Liver (tissue), 9 donors: ENCODE results near the gene GASK1B. TPM values are rescaled to one million over a fixed set of nuclear protein-coding genes. Genes with fewer than 3 reads are reported as not detected.

ENCODE experiments used
- DNase-seq: peaks from one replicate; pipeline ENCODE4 v3.0.0-alpha.2; 2017; ENCODE audit warnings: low spot score
- H3K27ac ChIP-seq, 2 donors: one replicate each; pipeline ENCODE4 v1.7.0; 2013; ENCODE audit warnings: inconsistent platforms in 2 of 2, low read length in 2 of 2, control low read depth in 1 of 2, low read depth in 1 of 2, mild to moderate bottlenecking in 1 of 2
- H3K27me3 ChIP-seq, 4 donors: one replicate each; pipeline versions ENCODE4 v1.6.1 to v1.7.0; 2013; ENCODE audit warnings: low read length in 3 of 4, inconsistent platforms in 1 of 4, mild to moderate bottlenecking in 1 of 4, moderate library complexity in 1 of 4; ENCODE audit not compliant: control insufficient read depth in 4 of 4, insufficient read depth in 4 of 4
- H3K36me3 ChIP-seq, 4 donors: one replicate each; pipeline versions ENCODE4 v1.6.1 to v1.7.0; 2013; ENCODE audit warnings: low read length in 3 of 4, mild to moderate bottlenecking in 3 of 4, low read depth in 1 of 4, moderate library complexity in 1 of 4; ENCODE audit not compliant: control insufficient read depth in 4 of 4, insufficient read depth in 3 of 4
- H3K4me1 ChIP-seq, 4 donors: one replicate each; pipeline versions ENCODE4 v1.6.1 to v1.7.0; 2013; ENCODE audit warnings: low read length in 3 of 4, mild to moderate bottlenecking in 3 of 4, moderate library complexity in 1 of 4; ENCODE audit not compliant: control insufficient read depth in 4 of 4, insufficient read depth in 4 of 4
- H3K4me3 ChIP-seq, 3 donors: one replicate each; pipeline versions ENCODE4 v1.6.1 to v1.7.0; 2013; ENCODE audit warnings: low read length in 3 of 3, control low read depth in 1 of 3, low read depth in 1 of 3, mild to moderate bottlenecking in 1 of 3
- H3K9ac ChIP-seq, 2 donors: one replicate each; pipeline ENCODE4 v1.7.0; 2013; ENCODE audit warnings: low read length in 2 of 2, mild to moderate bottlenecking in 2 of 2, moderate library complexity in 2 of 2, control low read depth in 1 of 2, low read depth in 1 of 2
- H3K9me3 ChIP-seq, 4 donors: one replicate each; pipeline versions ENCODE4 v1.6.1 to v1.7.0; 2013; ENCODE audit warnings: low read length in 3 of 4; ENCODE audit not compliant: control insufficient read depth in 4 of 4
- ATF3 ChIP-seq: IDR thresholded peaks from 2 replicates; pipeline ENCODE4 v1.6.1; 2016; ENCODE audit warnings: antibody characterized with exemption
- CTCF ChIP-seq: fragments of 150-350 bp; IDR thresholded peaks from 2 replicates; pipeline ENCODE4 v1.5.1; 2017; ENCODE audit warnings: improper control_type of control experiment, low read depth, low read length; ENCODE audit not compliant: missing input control
- EGR1 ChIP-seq, 2 donors: IDR thresholded peaks; 2 replicates each; pipeline ENCODE4 v1.6.1; 2016 to 2018; ENCODE audit warnings: antibody characterized with exemption in 2 of 2, low read depth in 2 of 2
- FOXA1 ChIP-seq: IDR thresholded peaks from 2 replicates; pipeline ENCODE4 v1.6.1; 2016; ENCODE audit warnings: antibody characterized with exemption
- FOXA2 ChIP-seq: IDR thresholded peaks from 2 replicates; pipeline ENCODE4 v1.6.1; 2016; ENCODE audit warnings: antibody characterized with exemption
- GABPA ChIP-seq, 2 donors: IDR thresholded peaks in 1 of 2; conservative IDR thresholded peaks in 1 of 2; 2 replicates each; pipeline ENCODE4 v1.6.1; 2016; ENCODE audit warnings: antibody characterized with exemption in 2 of 2, mild to moderate bottlenecking in 1 of 2, moderate library complexity in 1 of 2
- HNF4A ChIP-seq, 2 donors: conservative IDR thresholded peaks; 2 replicates each; pipeline ENCODE4 v1.6.1; 2016; ENCODE audit warnings: antibody characterized with exemption in 2 of 2, mild to moderate bottlenecking in 2 of 2
- HNF4G ChIP-seq: IDR thresholded peaks from 2 replicates; pipeline ENCODE4 v1.6.1; 2016; ENCODE audit warnings: antibody characterized with exemption
- JUND ChIP-seq, 2 donors: IDR thresholded peaks; 2 replicates each; pipeline ENCODE4 v1.6.1; 2016; ENCODE audit warnings: antibody characterized with exemption in 2 of 2
- NR2F2 ChIP-seq: IDR thresholded peaks from 2 replicates; pipeline ENCODE4 v1.6.1; 2016; ENCODE audit warnings: antibody characterized with exemption
- RAD21 ChIP-seq, 2 donors: IDR thresholded peaks; 2 replicates each; pipeline ENCODE4 v1.6.1; 2016; ENCODE audit warnings: antibody characterized with exemption in 2 of 2, mild to moderate bottlenecking in 2 of 2
- REST ChIP-seq: IDR thresholded peaks from 2 replicates; pipeline ENCODE4 v1.6.1; 2016; ENCODE audit warnings: antibody characterized with exemption, mild to moderate bottlenecking
- RXRA ChIP-seq, 2 donors: IDR thresholded peaks; 2 replicates each; pipeline ENCODE4 v1.6.1; 2017 to 2018; ENCODE audit warnings: antibody characterized with exemption in 2 of 2, mild to moderate bottlenecking in 1 of 2
- SP1 ChIP-seq: IDR thresholded peaks from 2 replicates; pipeline ENCODE4 v1.6.1; 2018; ENCODE audit warnings: antibody characterized with exemption, mild to moderate bottlenecking
- TAF1 ChIP-seq: conservative IDR thresholded peaks from 2 replicates; pipeline ENCODE4 v1.6.1; 2016; ENCODE audit warnings: antibody characterized with exemption, mild to moderate bottlenecking
- YY1 ChIP-seq: IDR thresholded peaks from 2 replicates; pipeline ENCODE4 v1.6.1; 2016; ENCODE audit warnings: antibody characterized with exemption, mild to moderate bottlenecking
- ZBTB33 ChIP-seq: IDR thresholded peaks from 2 replicates; pipeline ENCODE4 v1.6.1; 2016; ENCODE audit warnings: antibody characterized with exemption
- WGBS: extraction: QIAGEN DNeasy Blood & Tissue Kit; methylation state at CpG from one replicate; pipeline ENCODE4 v1.1.7; 2013; 5-methylcytosine and 5-hydroxymethylcytosine counted together
- polyA plus RNA-seq, 2 donors: library from polyadenylated mRNA; stranded (reverse) in 1 of 2; unstranded in 1 of 2; fragments of 200-250 nt in 1 of 2; fragments of >200 nt in 1 of 2; fragmentation: Nextera tagmentation in 1 of 2; extraction: Ambion mirVana in 1 of 2; gene quantifications; one replicate each; pipeline versions ENCODE4 v1.2.1 to v1.2.3, GENCODE V29; 2013 to 2015
- total RNA-seq, 2 donors: library from RNA; depleted of rRNA; stranded (reverse); fragments of >200 nt; gene quantifications; one replicate each; pipeline ENCODE4 v1.2.3, GENCODE V29; 2014
- donor health status: healthy.
- donor health status: healthy.
- donor health status: healthy.
- donor health status: healthy.
- donor health status: healthy.

Gene GASK1B
- total and polyA plus RNA-seq, 4 donors: 1.3 to 8.2 (median 4.4) TPM

GRCh38 chr4:158134222-158134621 is 38.6 kb downstream of the GASK1B start:
- no peaks in the 10 kb centered on the region for H3K4me1 ChIP-seq
- no peaks in the 10 kb centered on the region for H3K36me3 ChIP-seq
- 48% methylated on average over 2 of the region's 2 CpGs for WGBS
- TF ChIP-seq HNF4A (conservative IDR thresholded peaks at IDR 0.05) (no peak), ZBTB33 (no peak), HNF4G (no peak), CTCF (no peak), ATF3 (no peak), REST (no peak), RXRA (IDR thresholded peaks at IDR 0.05) (no peak), TAF1 (no peak)
- no peak overlapping the region for H3K9ac ChIP-seq
- no peak for DNase-seq
- no peaks in the 10 kb centered on the region for H3K9me3 ChIP-seq
- no peak overlapping the region for H3K4me3 ChIP-seq
- no peaks in the 10 kb centered on the region for H3K27me3 ChIP-seq
- no peak overlapping the region for H3K27ac ChIP-seq

GRCh38 chr4:158133551-158133950 is 39.3 kb downstream of the GASK1B start:
- Histone ChIP-seq H3K36me3 (no peaks in the 10 kb centered on the region), H3K27me3 (no peaks in the 10 kb centered on the region), H3K27ac (no peak overlapping the region), H3K4me3 (no peak overlapping the region), H3K9ac (no peak overlapping the region), H3K4me1 (no peaks in the 10 kb centered on the region), H3K9me3 (no peaks in the 10 kb centered on the region)
- 64% methylated on average over 4 of the region's 4 CpGs for WGBS
- no peak for TF ChIP-seq HNF4G
- no peak for TF ChIP-seq NR2F2
- no peak for TF ChIP-seq FOXA2
- TF ChIP-seq HNF4A (conservative IDR thresholded peaks at IDR 0.05): no peak
- no peak for TF ChIP-seq ZBTB33
- no peak for TF ChIP-seq RAD21 (IDR thresholded peaks at IDR 0.05)
- TF ChIP-seq TAF1: no peak
- TF ChIP-seq SP1: no peak
- no peak for TF ChIP-seq JUND (IDR thresholded peaks at IDR 0.05)
- no peak for TF ChIP-seq EGR1 (IDR thresholded peaks at IDR 0.05; ENCODE audit: low read depth in 2 of 2)
- TF ChIP-seq RXRA (IDR thresholded peaks at IDR 0.05): no peak
- TF ChIP-seq ATF3: no peak
- TF ChIP-seq GABPA (IDR thresholded peaks at IDR 0.05 in 1 of 2, conservative IDR thresholded peaks at IDR 0.05 in 1 of 2): no peak
- TF ChIP-seq YY1: no peak
- TF ChIP-seq FOXA1: no peak
- no peak for DNase-seq
